Sigmoid colon (tissue), 7 donors: Measurements from ENCODE around the gene BTBD9. TPM values are rescaled to one million over a fixed set of nuclear protein-coding genes. Genes with fewer than 3 reads are reported as not detected.

Source experiments
- DNase-seq: peaks from one replicate; pipeline ENCODE4 v3.0.0-alpha.2; 2019
- H3K27ac ChIP-seq, 4 donors: fragments of 200-600 bp; sonication (generic); one replicate each; pipeline ENCODE4 v1.5.1; 2016 to 2019; ENCODE audit warnings: mild to moderate bottlenecking in 1 of 4
- H3K27me3 ChIP-seq, 3 donors: fragments of 200-600 bp; sonication (generic); one replicate each; pipeline ENCODE4 v1.5.1; 2019; ENCODE audit warnings: mild to moderate bottlenecking in 1 of 3
- H3K36me3 ChIP-seq, 4 donors: fragments of 200-600 bp; sonication (generic); one replicate each; pipeline ENCODE4 v1.5.1; 2016 to 2019
- H3K4me1 ChIP-seq, 4 donors: fragments of 200-600 bp; sonication (generic); one replicate each; pipeline ENCODE4 v1.5.1; 2017 to 2019
- H3K4me3 ChIP-seq, 4 donors: fragments of 200-600 bp; sonication (generic); one replicate each; pipeline ENCODE4 v1.5.1; 2017 to 2019; ENCODE audit warnings: mild to moderate bottlenecking in 2 of 4, moderate library complexity in 1 of 4
- H3K9me3 ChIP-seq, 4 donors: fragments of 200-600 bp in 3 of 4; sonication (generic) in 3 of 4; one replicate each; pipeline versions ENCODE4 v1.5.1 to v1.6.1; 2013 to 2019
- EP300 ChIP-seq, 4 donors: sonication (generic); formaldehyde crosslinking; IDR thresholded peaks; one replicate each; pipeline ENCODE4 v1.6.1; 2017; ENCODE audit warnings: antibody characterized with exemption in 4 of 4
- POLR2A ChIP-seq, 2 donors: fragments of 450-650 bp; IDR thresholded peaks; one replicate each; pipeline ENCODE4 v1.6.1; 2016; ENCODE audit warnings: antibody characterized with exemption in 2 of 2, mild to moderate bottlenecking in 2 of 2, moderate library complexity in 2 of 2
- POLR2AphosphoS5 ChIP-seq, 4 donors: sonication (generic); formaldehyde crosslinking; IDR thresholded peaks; one replicate each; pipeline ENCODE4 v1.6.1; 2017; ENCODE audit warnings: antibody characterized with exemption in 4 of 4
- WGBS, 2 donors: extraction: QIAGEN DNeasy Blood & Tissue Kit; methylation state at CpG; one replicate each; pipeline ENCODE4 v1.1.7; 2013; 5-methylcytosine and 5-hydroxymethylcytosine counted together
- intact Hi-C: fragments of 100-400 bp; cut with DNase I; formaldehyde crosslinking; loops from one replicate; pipeline ENCODE4 v1.15.1; 2023
- polyA plus RNA-seq, 3 donors: library from polyadenylated mRNA; stranded (reverse); fragments of 200-250 nt; gene quantifications; one replicate each; pipeline ENCODE4 v1.2.3, GENCODE V29; 2013
- total RNA-seq, 4 donors: library from RNA; depleted of rRNA; stranded (reverse); fragments of >200 nt; gene quantifications; one replicate each; pipeline ENCODE4 v1.1.0, GENCODE V29; 2016
- TF ChIP-seq, protein P1 (sequence below), 4 experiments: fragments of 450-650 bp in 3 of 4; fragments of 200-600 bp in 1 of 4; IDR thresholded peaks; one replicate each; pipeline ENCODE4 v1.5.1; 2016 to 2019; ENCODE audit warnings: antibody characterized with exemption in 4 of 4, mild to moderate bottlenecking in 3 of 4, moderate library complexity in 2 of 4
- donor health status: healthy with polysubstance abuse.
- donor health status: Bipolar disorder and iron deficiency.
- donor health status: healthy.

BTBD9 gene
- total and polyA plus RNA-seq, 7 donors, result 3.6 to 20.8 (median 10.5) TPM

DNA sequence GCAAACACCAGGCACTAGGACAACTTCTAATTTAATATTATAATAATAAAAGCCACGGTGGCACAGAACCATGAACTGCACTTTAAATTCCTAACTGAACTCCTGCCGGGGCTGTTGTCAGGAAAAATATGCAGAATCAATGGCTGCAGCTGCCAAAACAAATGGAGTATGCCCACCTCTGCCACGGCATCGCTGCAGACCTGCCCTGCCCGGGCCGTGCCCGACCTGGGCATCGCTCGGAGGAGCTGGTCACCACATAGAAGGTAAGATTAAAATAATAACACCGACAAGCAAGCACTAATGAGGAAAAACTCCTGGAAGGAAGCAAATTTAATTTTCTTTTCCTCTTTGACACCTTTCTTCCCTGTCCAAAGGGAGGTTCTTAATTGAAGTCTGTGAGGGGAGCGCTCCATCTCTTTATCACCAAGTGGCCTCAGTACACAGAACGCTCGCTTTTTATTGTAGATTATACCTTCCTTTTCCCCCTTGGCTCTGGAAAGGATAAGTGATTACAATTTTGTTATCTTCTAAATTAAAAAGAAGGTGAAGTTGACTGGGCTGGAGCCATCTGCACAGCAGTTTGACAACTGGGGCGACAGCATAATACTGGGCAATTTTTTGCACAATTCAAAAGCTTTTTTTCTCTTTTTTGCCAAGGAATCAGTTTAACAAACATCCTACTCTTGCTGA is 468.9 kb downstream of the BTBD9 start:
- intact Hi-C loops, result no loop called here
- no peak for DNase-seq
- Histone ChIP-seq H3K9me3 (no peaks in the 10 kb centered on the region), H3K4me3 (no peak overlapping the region), H3K27me3 (no peaks in the 10 kb centered on the region), H3K27ac (no peak overlapping the region), H3K36me3 (no peaks in the 10 kb centered on the region), H3K4me1 (peaks cover 0 to 15% (median 0%) of the 10 kb centered on the region in 4 donors)
- 24 to 74% methylated on average over 14 of the region's 14 CpGs for WGBS, 2 donors
- TF ChIP-seq POLR2AphosphoS5 (IDR thresholded peaks at IDR 0.05), result no peak
- TF ChIP-seq EP300 (IDR thresholded peaks at IDR 0.05), result no peak
- TF ChIP-seq, protein P1, sequence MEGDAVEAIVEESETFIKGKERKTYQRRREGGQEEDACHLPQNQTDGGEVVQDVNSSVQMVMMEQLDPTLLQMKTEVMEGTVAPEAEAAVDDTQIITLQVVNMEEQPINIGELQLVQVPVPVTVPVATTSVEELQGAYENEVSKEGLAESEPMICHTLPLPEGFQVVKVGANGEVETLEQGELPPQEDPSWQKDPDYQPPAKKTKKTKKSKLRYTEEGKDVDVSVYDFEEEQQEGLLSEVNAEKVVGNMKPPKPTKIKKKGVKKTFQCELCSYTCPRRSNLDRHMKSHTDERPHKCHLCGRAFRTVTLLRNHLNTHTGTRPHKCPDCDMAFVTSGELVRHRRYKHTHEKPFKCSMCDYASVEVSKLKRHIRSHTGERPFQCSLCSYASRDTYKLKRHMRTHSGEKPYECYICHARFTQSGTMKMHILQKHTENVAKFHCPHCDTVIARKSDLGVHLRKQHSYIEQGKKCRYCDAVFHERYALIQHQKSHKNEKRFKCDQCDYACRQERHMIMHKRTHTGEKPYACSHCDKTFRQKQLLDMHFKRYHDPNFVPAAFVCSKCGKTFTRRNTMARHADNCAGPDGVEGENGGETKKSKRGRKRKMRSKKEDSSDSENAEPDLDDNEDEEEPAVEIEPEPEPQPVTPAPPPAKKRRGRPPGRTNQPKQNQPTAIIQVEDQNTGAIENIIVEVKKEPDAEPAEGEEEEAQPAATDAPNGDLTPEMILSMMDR (IDR thresholded peaks at IDR 0.05), result no peak
- TF ChIP-seq POLR2A (IDR thresholded peaks at IDR 0.05), result no peak

DNA sequence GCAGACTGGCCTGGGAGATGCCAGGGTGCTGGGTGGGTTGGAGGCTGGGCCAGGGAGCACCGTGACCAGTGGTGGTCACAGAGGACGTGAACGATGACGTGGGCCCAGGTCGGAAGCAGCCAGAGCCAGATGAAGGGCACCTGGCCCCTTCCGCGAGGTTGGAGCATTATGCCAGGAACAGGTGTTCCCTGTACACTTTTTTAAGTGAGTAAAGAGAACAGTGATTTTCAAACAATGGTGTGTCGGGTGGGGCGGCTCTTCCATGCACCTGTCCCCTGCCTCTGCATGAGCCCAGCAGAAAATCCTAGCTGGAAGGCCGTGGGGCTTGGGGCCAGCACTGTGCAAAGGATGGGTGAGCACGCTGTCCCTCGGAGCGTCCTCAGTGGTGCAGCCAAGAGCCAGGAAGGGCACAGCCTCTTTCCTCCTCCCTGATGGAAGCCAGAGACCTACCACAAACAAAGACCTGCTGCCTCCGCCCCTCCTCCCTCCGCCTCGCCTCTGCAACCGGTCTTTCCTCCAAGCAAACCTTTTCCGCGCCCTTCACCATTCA is 469.7 kb downstream of the BTBD9 start:
- no peak for DNase-seq

DNA sequence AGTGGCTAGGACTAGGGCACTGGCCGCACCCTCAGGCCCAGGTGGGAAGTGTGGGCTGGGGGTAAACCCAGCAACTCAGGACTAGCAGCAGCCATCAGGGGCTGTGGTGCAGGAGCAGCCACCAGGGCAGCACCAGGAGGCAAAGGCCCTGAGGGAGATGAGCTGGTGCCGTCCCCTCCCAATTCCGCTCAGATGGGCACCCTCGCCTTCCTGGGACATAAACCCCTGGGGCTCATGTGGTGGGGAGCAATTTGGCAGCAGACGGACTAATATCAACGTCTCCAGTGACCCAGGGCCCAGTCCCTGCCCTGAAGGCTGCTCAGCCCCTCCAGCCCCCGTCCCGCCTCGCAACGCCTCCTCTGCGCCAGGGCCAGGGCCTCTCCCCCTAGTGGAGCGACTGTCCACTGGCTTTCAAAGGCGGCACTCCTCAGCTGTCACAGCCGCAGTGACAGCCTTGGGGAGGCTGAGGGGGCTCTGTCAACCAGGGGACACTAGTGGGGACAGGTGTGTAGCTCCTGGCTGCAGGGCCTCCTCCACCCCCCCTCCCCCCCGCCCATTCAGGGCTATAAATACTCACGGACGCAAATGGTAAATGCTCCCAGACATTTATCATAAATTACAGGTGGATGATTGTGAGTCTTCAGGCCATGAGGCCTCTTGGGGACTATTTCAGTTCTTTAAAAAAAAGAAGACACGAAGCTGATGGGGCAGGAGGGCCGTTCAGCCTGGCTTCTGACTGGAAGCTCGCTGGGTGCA is 470.3 kb downstream of the BTBD9 start:
- H3K9me3 ChIP-seq, result no peaks in the 10 kb centered on the region
- H3K4me3 ChIP-seq, result no peak overlapping the region
- no peak overlapping the region for H3K27ac ChIP-seq
- intact Hi-C loops, result no loop called here
- DNase-seq, result no peak
- H3K36me3 ChIP-seq, result no peaks in the 10 kb centered on the region
- H3K4me1 ChIP-seq, result peaks cover 0 to 15% (median 0%) of the 10 kb centered on the region in 4 donors
- 57 to 74% methylated on average over 20 of the region's 20 CpGs for WGBS, 2 donors
- H3K27me3 ChIP-seq, result no peaks in the 10 kb centered on the region
- TF ChIP-seq POLR2AphosphoS5 (IDR thresholded peaks at IDR 0.05) (no peak), POLR2A (IDR thresholded peaks at IDR 0.05) (no peak), EP300 (IDR thresholded peaks at IDR 0.05) (no peak)
- TF ChIP-seq, protein P1 (IDR thresholded peaks at IDR 0.05), result no peak

More for the DNA sequence above, 469.7 kb downstream of the BTBD9 start:
- intact Hi-C loops, result no loop called here
- TF ChIP-seq POLR2A (IDR thresholded peaks at IDR 0.05), result no peak
- no peak for TF ChIP-seq POLR2AphosphoS5 (IDR thresholded peaks at IDR 0.05)
- TF ChIP-seq EP300 (IDR thresholded peaks at IDR 0.05), result no peak
- TF ChIP-seq, protein P1 (IDR thresholded peaks at IDR 0.05), result no peak
- H3K27me3 ChIP-seq, result no peaks in the 10 kb centered on the region
- no peaks in the 10 kb centered on the region for H3K36me3 ChIP-seq
- no peaks in the 10 kb centered on the region for H3K9me3 ChIP-seq
- no peak overlapping the region for H3K4me3 ChIP-seq
- no peak overlapping the region for H3K27ac ChIP-seq
- H3K4me1 ChIP-seq, result peaks cover 0 to 15% (median 0%) of the 10 kb centered on the region in 4 donors
- 16 to 71% methylated on average over 19 of the region's 19 CpGs for WGBS, 2 donors

DNA sequence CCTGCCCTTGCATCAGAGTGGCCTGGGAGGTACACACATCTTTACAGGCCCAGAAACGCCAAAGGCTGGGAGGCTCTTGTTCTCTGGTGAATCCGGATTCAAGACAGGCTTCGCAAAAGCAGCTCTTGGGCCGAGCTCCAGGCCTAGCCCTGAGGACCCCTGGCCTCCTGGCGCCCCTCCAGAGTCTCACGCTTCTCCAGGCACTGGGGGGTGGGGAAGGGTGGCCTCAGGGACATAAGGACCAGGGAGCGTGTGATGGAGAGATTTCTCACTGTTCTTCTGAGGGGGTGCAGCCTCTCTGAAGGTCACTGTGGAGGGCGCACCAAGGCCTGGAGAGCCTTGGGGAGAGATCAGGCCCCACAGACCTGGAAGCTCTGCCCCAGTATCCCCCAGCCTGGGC is 471.0 kb downstream of the BTBD9 start:
- Histone ChIP-seq H3K9me3 (no peaks in the 10 kb centered on the region), H3K27me3 (no peaks in the 10 kb centered on the region), H3K36me3 (no peaks in the 10 kb centered on the region), H3K4me1 (peaks cover 0 to 15% (median 0%) of the 10 kb centered on the region in 4 donors), H3K4me3 (no peak overlapping the region), H3K27ac (no peak overlapping the region)
- no peak for DNase-seq
- TF ChIP-seq POLR2A (IDR thresholded peaks at IDR 0.05) (no peak), POLR2AphosphoS5 (IDR thresholded peaks at IDR 0.05) (no peak), EP300 (IDR thresholded peaks at IDR 0.05) (no peak)
- TF ChIP-seq, protein P1 (IDR thresholded peaks at IDR 0.05), result no peak
- intact Hi-C loops, result no loop called here
- WGBS, 2 donors, result 90 to 91% methylated on average over 8 of the region's 8 CpGs
